Panc1 (cell line): ENCODE measurements around the gene ATOH8. TPM values are rescaled to one million over a fixed set of nuclear protein-coding genes. Genes with fewer than 3 reads are reported as not detected.

Experiments used
- ATAC-seq: fragments of 200-7000 bp; cut with Tn5 transposase; 2 replicates; pipeline ENCODE4 v1.9.1; 2020; ENCODE audit warnings: mild to moderate bottlenecking, moderate library complexity
- BruUV-seq: library from RNA; stranded (reverse); fragments of 400-500 nt; replicated peaks from 2 replicates; lab custom pipeline; 2021; lab: Mats Ljungman, UMichigan
- CTCF ChIA-PET: fragments of 300-600 bp; sonication (Branson Sonifier 250); formaldehyde crosslinking; loops from one replicate; lab custom pipeline; 2022; ENCODE audit warnings: antibody characterized with exemption; lab: Charles Lee
- POLR2A ChIA-PET: fragments of 300-600 bp; sonication (Branson Sonifier 250); formaldehyde crosslinking; loops from one replicate; lab custom pipeline; 2022; ENCODE audit warnings: antibody characterized with exemption; lab: Charles Lee
- DNase-seq: peaks from one replicate; pipeline ENCODE4 v3.0.0-alpha.2; 2010; ENCODE audit warnings: low read depth, low spot score
- H3K27ac ChIP-seq: 2 replicates; pipeline ENCODE4 v1.5.1; 2011; ENCODE audit warnings: mild to moderate bottlenecking, low read length, inconsistent platforms
- H3K27me3 ChIP-seq: fragments of 200-500 bp; sonication (Bioruptor generic); 2 replicates; pipeline ENCODE4 v1.6.0; 2014; ENCODE audit warnings: low read length, inconsistent platforms; ENCODE audit not compliant: control insufficient read depth, insufficient read depth
- H3K36me3 ChIP-seq: fragments of 200-500 bp; sonication (Bioruptor generic); 2 replicates; pipeline ENCODE4 v1.5.1; 2014; ENCODE audit warnings: inconsistent platforms, mild to moderate bottlenecking, low read length, moderate library complexity; ENCODE audit not compliant: control insufficient read depth, insufficient read depth
- H3K4me1 ChIP-seq: 2 replicates; pipeline ENCODE4 v1.5.1; 2011; ENCODE audit warnings: inconsistent platforms, mild to moderate bottlenecking, low read length, moderate library complexity; ENCODE audit not compliant: control insufficient read depth, insufficient read depth
- H3K4me3 ChIP-seq, 2 experiments: 2 replicates each; pipeline ENCODE4 v1.5.1; 2011 to 2012; ENCODE audit warnings: low read depth in 2 of 2, low read length in 2 of 2, mild to moderate bottlenecking in 2 of 2, inconsistent platforms in 1 of 2, moderate library complexity in 1 of 2
- H3K9me3 ChIP-seq: fragments of 200-500 bp; sonication (Bioruptor generic); 2 replicates; pipeline ENCODE4 v1.5.1; 2014; ENCODE audit warnings: low read depth, mild to moderate bottlenecking, inconsistent platforms, low read length, moderate library complexity; ENCODE audit not compliant: control insufficient read depth, insufficient read depth
- POLR2AphosphoS5 ChIP-seq: IDR thresholded peaks from 2 replicates; pipeline ENCODE4 v1.6.1; 2012; ENCODE audit warnings: mild to moderate bottlenecking, low read depth, low read length, moderate library complexity
- SIN3A ChIP-seq: IDR thresholded peaks from 2 replicates; pipeline ENCODE4 v1.6.1; 2012; ENCODE audit warnings: low read depth, mild to moderate bottlenecking, low read length, moderate library complexity, borderline replicate concordance; ENCODE audit not compliant: insufficient read depth
- TCF7L2 ChIP-seq: IDR thresholded peaks from 2 replicates; pipeline ENCODE4 v1.6.1; 2011; ENCODE audit warnings: mild to moderate bottlenecking, low read depth, low read length, inconsistent platforms
- in situ Hi-C: cut with HindIII; loops from 2 replicates; pipeline ENCODE4 v1.10.0; 2016; ENCODE audit warnings: low sequenced_read_pairs, low pct_unique_long_range_greater_than_20kb
- intact Hi-C: fragments of 100-400 bp; cut with micrococcal nuclease; formaldehyde crosslinking; loops from one replicate; pipeline ENCODE4 v1.10.0; 2022; ENCODE audit not compliant: unreplicated experiment
- total RNA-seq: library from RNA; stranded (reverse); gene quantifications from one replicate; pipeline ENCODE4 v1.2.1, GENCODE V29; 2021; ENCODE audit not compliant: unreplicated experiment
- TF ChIP-seq, protein P1 (sequence below): fragments of 450-650 bp; IDR thresholded peaks from 2 replicates; pipeline ENCODE4 v1.5.1; 2017; ENCODE audit warnings: mild to moderate bottlenecking
- TF ChIP-seq, protein P2 (sequence below), 2 experiments: IDR thresholded peaks; 2 replicates each; pipeline ENCODE4 v1.6.1; 2011 to 2012; ENCODE audit warnings: low read depth in 2 of 2, control low read depth in 1 of 2, low read length in 1 of 2, mild to moderate bottlenecking in 1 of 2, moderate library complexity in 1 of 2; ENCODE audit not compliant: insufficient read depth in 1 of 2

The ATOH8 gene
- total RNA-seq, 1 experiment from 2014 or later: 3.8 TPM

DNA sequence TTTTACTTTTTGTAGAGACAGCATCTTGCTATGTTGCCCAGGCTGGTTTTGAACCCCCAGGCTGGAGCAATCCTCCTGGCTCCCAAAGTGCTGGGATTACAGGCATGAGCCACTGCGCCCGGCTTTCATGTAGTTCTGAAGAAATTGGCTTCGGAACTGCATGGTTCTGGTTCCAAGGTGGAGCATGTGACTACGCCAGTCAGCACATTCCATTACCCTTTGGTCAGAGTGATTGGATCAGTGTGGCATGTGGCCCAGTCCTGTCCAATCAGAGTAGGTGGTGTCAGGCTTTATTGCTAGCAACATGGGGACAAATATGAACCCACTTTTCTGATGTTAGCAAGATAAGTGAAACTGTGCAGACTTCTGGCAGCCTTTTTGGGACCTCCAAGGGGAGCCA lies 16.3 kb upstream of the ATOH8 start:
- no TSS peak for BruUV-seq
- no peak for ATAC-seq
- H3K36me3 ChIP-seq: no peaks in the 10 kb centered on the region
- POLR2A ChIA-PET: interaction anchor here (0.9 kb wide), 1 partner anchor 16 kb away, joined by 3 read pairs; the partner anchor contains the start of gene ATOH8
- in situ Hi-C loops (no loop called here), intact Hi-C loops (no loop called here)
- DNase-seq: no peak
- CTCF ChIA-PET: no interaction called here
- H3K4me1 ChIP-seq: peaks cover 13% of the 10 kb centered on the region
- TF ChIP-seq POLR2AphosphoS5: no peak
- TF ChIP-seq, protein P1, sequence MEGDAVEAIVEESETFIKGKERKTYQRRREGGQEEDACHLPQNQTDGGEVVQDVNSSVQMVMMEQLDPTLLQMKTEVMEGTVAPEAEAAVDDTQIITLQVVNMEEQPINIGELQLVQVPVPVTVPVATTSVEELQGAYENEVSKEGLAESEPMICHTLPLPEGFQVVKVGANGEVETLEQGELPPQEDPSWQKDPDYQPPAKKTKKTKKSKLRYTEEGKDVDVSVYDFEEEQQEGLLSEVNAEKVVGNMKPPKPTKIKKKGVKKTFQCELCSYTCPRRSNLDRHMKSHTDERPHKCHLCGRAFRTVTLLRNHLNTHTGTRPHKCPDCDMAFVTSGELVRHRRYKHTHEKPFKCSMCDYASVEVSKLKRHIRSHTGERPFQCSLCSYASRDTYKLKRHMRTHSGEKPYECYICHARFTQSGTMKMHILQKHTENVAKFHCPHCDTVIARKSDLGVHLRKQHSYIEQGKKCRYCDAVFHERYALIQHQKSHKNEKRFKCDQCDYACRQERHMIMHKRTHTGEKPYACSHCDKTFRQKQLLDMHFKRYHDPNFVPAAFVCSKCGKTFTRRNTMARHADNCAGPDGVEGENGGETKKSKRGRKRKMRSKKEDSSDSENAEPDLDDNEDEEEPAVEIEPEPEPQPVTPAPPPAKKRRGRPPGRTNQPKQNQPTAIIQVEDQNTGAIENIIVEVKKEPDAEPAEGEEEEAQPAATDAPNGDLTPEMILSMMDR: no peak
- no peak for TF ChIP-seq TCF7L2
- TF ChIP-seq, protein P2, sequence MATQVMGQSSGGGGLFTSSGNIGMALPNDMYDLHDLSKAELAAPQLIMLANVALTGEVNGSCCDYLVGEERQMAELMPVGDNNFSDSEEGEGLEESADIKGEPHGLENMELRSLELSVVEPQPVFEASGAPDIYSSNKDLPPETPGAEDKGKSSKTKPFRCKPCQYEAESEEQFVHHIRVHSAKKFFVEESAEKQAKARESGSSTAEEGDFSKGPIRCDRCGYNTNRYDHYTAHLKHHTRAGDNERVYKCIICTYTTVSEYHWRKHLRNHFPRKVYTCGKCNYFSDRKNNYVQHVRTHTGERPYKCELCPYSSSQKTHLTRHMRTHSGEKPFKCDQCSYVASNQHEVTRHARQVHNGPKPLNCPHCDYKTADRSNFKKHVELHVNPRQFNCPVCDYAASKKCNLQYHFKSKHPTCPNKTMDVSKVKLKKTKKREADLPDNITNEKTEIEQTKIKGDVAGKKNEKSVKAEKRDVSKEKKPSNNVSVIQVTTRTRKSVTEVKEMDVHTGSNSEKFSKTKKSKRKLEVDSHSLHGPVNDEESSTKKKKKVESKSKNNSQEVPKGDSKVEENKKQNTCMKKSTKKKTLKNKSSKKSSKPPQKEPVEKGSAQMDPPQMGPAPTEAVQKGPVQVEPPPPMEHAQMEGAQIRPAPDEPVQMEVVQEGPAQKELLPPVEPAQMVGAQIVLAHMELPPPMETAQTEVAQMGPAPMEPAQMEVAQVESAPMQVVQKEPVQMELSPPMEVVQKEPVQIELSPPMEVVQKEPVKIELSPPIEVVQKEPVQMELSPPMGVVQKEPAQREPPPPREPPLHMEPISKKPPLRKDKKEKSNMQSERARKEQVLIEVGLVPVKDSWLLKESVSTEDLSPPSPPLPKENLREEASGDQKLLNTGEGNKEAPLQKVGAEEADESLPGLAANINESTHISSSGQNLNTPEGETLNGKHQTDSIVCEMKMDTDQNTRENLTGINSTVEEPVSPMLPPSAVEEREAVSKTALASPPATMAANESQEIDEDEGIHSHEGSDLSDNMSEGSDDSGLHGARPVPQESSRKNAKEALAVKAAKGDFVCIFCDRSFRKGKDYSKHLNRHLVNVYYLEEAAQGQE (IDR thresholded peaks at IDR 0.05; ENCODE audit: insufficient read depth in 1 of 2, low read depth in 2 of 2, low read length in 1 of 2): no peak
- TF ChIP-seq SIN3A: no peak
- no peak overlapping the region for H3K27ac ChIP-seq
- no peak overlapping the region for H3K4me3 ChIP-seq
- H3K27me3 ChIP-seq: no peaks in the 10 kb centered on the region
- H3K9me3 ChIP-seq: no peaks in the 10 kb centered on the region

DNA sequence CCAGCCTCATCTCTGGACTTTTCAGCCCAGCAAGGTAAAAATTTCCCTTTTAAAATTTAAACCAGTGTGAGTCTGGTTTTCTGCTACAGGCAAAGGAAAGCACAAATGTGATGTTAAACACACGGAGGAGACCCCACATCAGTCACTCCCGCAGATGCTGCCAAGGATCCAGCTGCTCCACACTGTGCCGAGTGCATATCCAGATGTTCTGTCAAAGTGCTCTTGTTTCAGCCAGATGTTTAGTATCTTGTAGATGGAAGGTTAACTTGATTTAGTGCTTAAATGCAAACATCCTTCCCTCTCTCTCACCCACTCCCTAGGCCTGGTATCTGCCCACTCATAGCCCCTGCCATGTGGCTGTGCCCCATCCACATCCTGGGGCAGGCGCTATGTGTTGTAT lies 15.8 kb upstream of the ATOH8 start:
- H3K27me3 ChIP-seq: no peaks in the 10 kb centered on the region
- H3K27ac ChIP-seq: no peak overlapping the region
- no peak for ATAC-seq
- in situ Hi-C loops: no loop called here
- no peaks in the 10 kb centered on the region for H3K36me3 ChIP-seq
- intact Hi-C loops: no loop called here
- ChIA-PET CTCF (no interaction called here), POLR2A (no interaction called here)
- H3K4me3 ChIP-seq: no peak overlapping the region
- TF ChIP-seq POLR2AphosphoS5: no peak
- TF ChIP-seq SIN3A: no peak
- BruUV-seq: no TSS peak
- H3K9me3 ChIP-seq: no peaks in the 10 kb centered on the region
- no peak for DNase-seq
- peaks cover 18% of the 10 kb centered on the region for H3K4me1 ChIP-seq

DNA sequence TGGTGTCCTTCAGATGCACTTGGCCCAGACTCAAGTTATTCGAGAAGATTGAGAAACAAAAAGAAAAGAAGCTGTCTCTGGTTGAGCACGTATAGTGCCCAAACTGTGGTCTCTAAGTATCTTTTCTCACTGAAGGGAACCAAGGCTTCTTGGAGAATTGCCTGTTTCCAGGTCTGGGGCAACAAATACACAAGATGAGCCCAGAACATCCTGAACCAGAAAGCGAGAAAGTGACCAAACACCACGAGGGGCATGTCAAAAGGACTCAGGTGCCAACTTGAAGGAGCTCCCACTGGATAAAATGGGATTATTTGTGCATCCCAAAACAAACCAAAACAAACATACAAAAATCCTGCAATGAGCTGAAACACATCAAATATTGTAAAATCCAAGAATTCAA lies 13.6 kb upstream of the ATOH8 start:
- ATAC-seq: no peak
- H3K36me3 ChIP-seq: no peaks in the 10 kb centered on the region
- no peak for TF ChIP-seq TCF7L2
- no peak for TF ChIP-seq POLR2AphosphoS5
- TF ChIP-seq, protein P1: no peak
- TF ChIP-seq, protein P2 (IDR thresholded peaks at IDR 0.05; ENCODE audit: insufficient read depth in 1 of 2, low read depth in 2 of 2, low read length in 1 of 2): no peak
- TF ChIP-seq SIN3A: no peak
- H3K9me3 ChIP-seq: no peaks in the 10 kb centered on the region
- no peak overlapping the region for H3K27ac ChIP-seq
- POLR2A ChIA-PET: interaction anchor here (0.9 kb wide), 1 partner anchor 92 kb away, joined by 3 read pairs; no protein-coding TSS in a partner anchor
- intact Hi-C loops (no loop called here), in situ Hi-C loops (no loop called here)
- H3K4me1 ChIP-seq: peaks cover 24% of the 10 kb centered on the region
- no peaks in the 10 kb centered on the region for H3K27me3 ChIP-seq
- no peak overlapping the region for H3K4me3 ChIP-seq
- no TSS peak for BruUV-seq
- CTCF ChIA-PET: interaction anchor here (0.7 kb wide), 1 partner anchor 12 kb away, joined by 4 read pairs; no protein-coding TSS in a partner anchor
- DNase-seq: no peak
